SK-N-SH (cell line): ENCODE measurements around the gene TBCD. TPM values are rescaled to one million over a fixed set of nuclear protein-coding genes. Genes with fewer than 3 reads are reported as not detected.
"Not testable (repeated sequence)": the region's sequence is repeated elsewhere in the genome, so short reads cannot be mapped to it uniquely, and the experiment has no call there.

ENCODE experiments used
- CTCF ChIA-PET: fragments of 300-600, 350-600 bp; formaldehyde crosslinking; extraction: SDS; loops from one replicate; lab custom pipeline; 2021; lab: Yijun Ruan, JAX
- POLR2A ChIA-PET: fragments of 350-600 bp; sonication (Branson Sonifier 250); formaldehyde crosslinking; extraction: SDS; loops from one replicate; lab custom pipeline; 2020; ENCODE audit warnings: antibody characterized with exemption, inconsistent platforms; lab: Yijun Ruan, JAX
- DNase-seq: peaks from one replicate; pipeline ENCODE4 v3.0.0; 2012
- H2AFZ ChIP-seq: fragments of 200-600 bp; sonication (generic); 2 replicates; pipeline ENCODE4 v1.8.1; 2016; ENCODE audit warnings: antibody characterized with exemption, mild to moderate bottlenecking, low read depth
- H3F3A ChIP-seq: fragments of 200-600 bp; sonication (generic); replicated peaks from 2 replicates; pipeline ENCODE3; 2016; ENCODE audit warnings: antibody characterized with exemption, mild to moderate bottlenecking; ENCODE audit not compliant: insufficient read depth
- H3K27ac ChIP-seq, 2 experiments: fragments of 200-500 bp in 1 of 2; fragments of 200-600 bp in 1 of 2; sonication (Bioruptor generic) in 1 of 2; sonication (generic), shearing (Covaris generic) in 1 of 2; 2 replicates each; pipeline versions ENCODE4 v1.5.1 to v1.6.1; 2014 to 2016; ENCODE audit warnings: low read depth in 2 of 2, inconsistent platforms in 1 of 2, low read length in 1 of 2, mild to moderate bottlenecking in 1 of 2, mixed read lengths in 1 of 2
- H3K27me3 ChIP-seq: fragments of 200-600 bp; sonication (generic), shearing (Covaris generic); 2 replicates; pipeline ENCODE4 v1.6.1; 2016; ENCODE audit warnings: mixed run types; ENCODE audit not compliant: insufficient read depth
- H3K36me3 ChIP-seq, 2 experiments: fragments of 200-500 bp in 1 of 2; fragments of 200-600 bp in 1 of 2; sonication (Bioruptor generic) in 1 of 2; sonication (generic) in 1 of 2; replicated peaks in 1 of 2; 2 replicates each; pipeline versions ENCODE3 to v1.5.1; 2014 to 2016; ENCODE audit warnings: low read length in 1 of 2, mild to moderate bottlenecking in 1 of 2; ENCODE audit not compliant: insufficient read depth in 2 of 2, control insufficient read depth in 1 of 2
- H3K4me1 ChIP-seq, 2 experiments: fragments of 200-500 bp in 1 of 2; fragments of 200-600 bp in 1 of 2; sonication (Bioruptor generic) in 1 of 2; sonication (generic), shearing (Covaris generic) in 1 of 2; 2 replicates each; pipeline versions ENCODE4 v1.5.1 to v1.6.1; 2014 to 2016; ENCODE audit warnings: low read depth in 1 of 2, low read length in 1 of 2, mixed run types in 1 of 2; ENCODE audit not compliant: insufficient read depth in 2 of 2, control insufficient read depth in 1 of 2
- H3K4me2 ChIP-seq: fragments of 200-600 bp; sonication (generic), shearing (Covaris generic); 2 replicates; pipeline ENCODE4 v1.6.1; 2017; ENCODE audit warnings: mixed run types
- H3K4me3 ChIP-seq, 2 experiments: fragments of 200-500 bp in 1 of 2; fragments of 200-600 bp in 1 of 2; sonication (Bioruptor generic) in 1 of 2; sonication (generic), shearing (Covaris generic) in 1 of 2; 2 replicates each; pipeline versions ENCODE4 v1.5.1 to v1.8.1; 2014 to 2016; ENCODE audit warnings: low read depth in 2 of 2, inconsistent platforms in 1 of 2, low read length in 1 of 2, mild to moderate bottlenecking in 1 of 2, mixed read lengths in 1 of 2, moderate library complexity in 1 of 2
- H3K79me2 ChIP-seq: fragments of 200-600 bp; sonication (generic); 2 replicates; pipeline ENCODE4 v1.8.1; 2017; ENCODE audit warnings: mild to moderate bottlenecking; ENCODE audit not compliant: insufficient read depth
- H3K9ac ChIP-seq: fragments of 200-600 bp; sonication (generic); 2 replicates; pipeline ENCODE4 v1.6.1; 2017; ENCODE audit warnings: mixed run types
- H3K9me2 ChIP-seq: fragments of 200-600 bp; sonication (generic); 2 replicates; pipeline ENCODE4 v1.6.1; 2017; ENCODE audit warnings: mixed run types
- H3K9me3 ChIP-seq: fragments of 200-600 bp; sonication (generic); 2 replicates; pipeline ENCODE4 v1.6.1; 2017; ENCODE audit warnings: mixed run types, mild to moderate bottlenecking, moderate library complexity
- H4K20me1 ChIP-seq: fragments of 200-600 bp; sonication (generic); 2 replicates; pipeline ENCODE4 v1.6.1; 2017; ENCODE audit warnings: mild to moderate bottlenecking, mixed run types; ENCODE audit not compliant: insufficient read depth
- EP300 ChIP-seq, 2 experiments: IDR thresholded peaks; 2 replicates each; pipeline versions ENCODE4 v1.4.0 to v1.6.1; 2012; ENCODE audit warnings: borderline replicate concordance in 1 of 2, low read depth in 1 of 2, low read length in 1 of 2
- JUND ChIP-seq: IDR thresholded peaks from 2 replicates; pipeline ENCODE4 v1.4.0; 2012
- MEF2A ChIP-seq: IDR thresholded peaks from 2 replicates; pipeline ENCODE4 v1.4.0; 2012; ENCODE audit warnings: low read depth, borderline replicate concordance
- POLR2AphosphoS5 ChIP-seq: IDR thresholded peaks from 2 replicates; pipeline ENCODE4 v1.6.1; 2012; ENCODE audit warnings: low read depth, low read length
- RCOR1 ChIP-seq: fragments of 150-350 bp; IDR thresholded peaks from 2 replicates; pipeline ENCODE4 v1.6.1; 2017; ENCODE audit warnings: antibody characterized with exemption, low read length
- WGBS: methylation state at CpG from one replicate; pipeline ENCODE4 v1.1.6; 2017; ENCODE audit warnings: low lambda C conversion rate; 5-methylcytosine and 5-hydroxymethylcytosine counted together
- polyA plus RNA-seq, 3 experiments: library from polyadenylated mRNA; depleted of rRNA; stranded (reverse); fragments of >200 nt; gene quantifications; 2 replicates each; pipeline ENCODE4 v1.2.3, GENCODE V29; 2012
- TF ChIP-seq, protein P1 (sequence below): IDR thresholded peaks from 2 replicates; pipeline ENCODE4; 2012
- TF ChIP-seq, protein P2 (sequence below): fragments of 150-350 bp; IDR thresholded peaks from 2 replicates; pipeline ENCODE4 v1.6.1; 2016; ENCODE audit warnings: mild to moderate bottlenecking, low read depth, low read length

The TBCD gene
- polyA plus RNA-seq, 1 of the 3 experiments (the other 2 are of a cell fraction) = 107 TPM

DNA sequence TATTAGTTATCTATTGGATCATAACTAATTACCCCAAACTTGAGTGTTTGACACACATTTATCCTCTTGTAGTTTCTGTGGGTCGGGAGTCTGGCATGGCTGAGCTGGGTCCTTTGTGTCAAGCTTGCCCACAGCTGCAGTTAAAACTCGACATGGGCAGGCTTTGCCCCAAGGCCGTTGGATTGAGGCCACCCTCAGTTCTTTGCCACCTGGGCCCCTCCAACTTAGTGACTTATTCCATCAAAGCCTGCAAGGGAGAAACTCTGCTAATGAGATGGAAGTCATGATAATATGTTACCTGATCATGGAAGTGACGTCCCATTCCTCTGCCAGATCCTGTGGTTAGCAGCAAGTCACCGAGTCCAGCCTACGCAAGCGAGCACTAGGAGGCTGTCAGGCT is 17.2 kb downstream of the TBCD start:
- Histone ChIP-seq H3F3A (no peaks in the 10 kb centered on the region), H3K4me2 (no peak overlapping the region), H3K27me3 (no peaks in the 10 kb centered on the region), H4K20me1 (no peaks in the 10 kb centered on the region), H3K36me3 (peaks cover 42 to 47% of the 10 kb centered on the region in 2 experiments), H2AFZ (no peak overlapping the region), H3K9me3 (no peaks in the 10 kb centered on the region), H3K4me1 (no peaks in the 10 kb centered on the region), H3K4me3 (no peak overlapping the region), H3K27ac (no peak overlapping the region), H3K9ac (no peak overlapping the region), H3K9me2 (no peaks in the 10 kb centered on the region), H3K79me2 (peaks cover 4% of the 10 kb centered on the region; the same call in 1 of the 2 replicates)
- peak; percentile 8 for DNase-seq
- 91% methylated on average over 7 of the region's 7 CpGs for WGBS
- TF ChIP-seq MEF2A (no peak), POLR2AphosphoS5 (no peak), EP300 (IDR thresholded peaks at IDR 0.05; ENCODE audit: borderline replicate concordance in 1 of 2, low read depth in 1 of 2, low read length in 1 of 2) (no peak), JUND (no peak), RCOR1 (no peak)
- TF ChIP-seq, protein P1, sequence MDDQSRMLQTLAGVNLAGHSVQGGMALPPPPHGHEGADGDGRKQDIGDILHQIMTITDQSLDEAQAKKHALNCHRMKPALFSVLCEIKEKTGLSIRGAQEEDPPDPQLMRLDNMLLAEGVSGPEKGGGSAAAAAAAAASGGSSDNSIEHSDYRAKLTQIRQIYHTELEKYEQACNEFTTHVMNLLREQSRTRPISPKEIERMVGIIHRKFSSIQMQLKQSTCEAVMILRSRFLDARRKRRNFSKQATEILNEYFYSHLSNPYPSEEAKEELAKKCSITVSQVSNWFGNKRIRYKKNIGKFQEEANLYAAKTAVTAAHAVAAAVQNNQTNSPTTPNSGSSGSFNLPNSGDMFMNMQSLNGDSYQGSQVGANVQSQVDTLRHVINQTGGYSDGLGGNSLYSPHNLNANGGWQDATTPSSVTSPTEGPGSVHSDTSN = no peak
- ChIA-PET POLR2A (no interaction called here), CTCF (interaction anchor here (1.0 to 2.1 kb wide), 5 partner anchors 10 to 333 kb away, joined by 3 to 8 read pairs (median 3); no protein-coding TSS in a partner anchor)

- H3K27me3 ChIP-seq = no peaks in the 10 kb centered on the region
- no peaks in the 10 kb centered on the region; the same call in 1 of the 2 replicates for H4K20me1 ChIP-seq
- WGBS = 96% methylated on average over 3 of the region's 3 CpGs
- H3K79me2 ChIP-seq = no peaks in the 10 kb centered on the region
- H3K4me3 ChIP-seq = no peak overlapping the region
- CTCF ChIA-PET = interaction anchor here (2.1 kb wide), 1 partner anchor 9 kb away, joined by 11 read pairs; no protein-coding TSS in a partner anchor
- no peak overlapping the region for H3K4me2 ChIP-seq
- no peaks in the 10 kb centered on the region for H3K4me1 ChIP-seq
- H3K9ac ChIP-seq = no peak overlapping the region
- no peak overlapping the region for H3K27ac ChIP-seq
- H3F3A ChIP-seq = no peaks in the 10 kb centered on the region
- no peak for DNase-seq
- POLR2A ChIA-PET = no interaction called here
- peaks cover 40 to 46% of the 10 kb centered on the region in 2 experiments for H3K36me3 ChIP-seq
- TF ChIP-seq, protein P2, sequence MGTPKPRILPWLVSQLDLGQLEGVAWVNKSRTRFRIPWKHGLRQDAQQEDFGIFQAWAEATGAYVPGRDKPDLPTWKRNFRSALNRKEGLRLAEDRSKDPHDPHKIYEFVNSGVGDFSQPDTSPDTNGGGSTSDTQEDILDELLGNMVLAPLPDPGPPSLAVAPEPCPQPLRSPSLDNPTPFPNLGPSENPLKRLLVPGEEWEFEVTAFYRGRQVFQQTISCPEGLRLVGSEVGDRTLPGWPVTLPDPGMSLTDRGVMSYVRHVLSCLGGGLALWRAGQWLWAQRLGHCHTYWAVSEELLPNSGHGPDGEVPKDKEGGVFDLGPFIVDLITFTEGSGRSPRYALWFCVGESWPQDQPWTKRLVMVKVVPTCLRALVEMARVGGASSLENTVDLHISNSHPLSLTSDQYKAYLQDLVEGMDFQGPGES = no peak
- no peak overlapping the region for H2AFZ ChIP-seq
- no peaks in the 10 kb centered on the region for H3K9me2 ChIP-seq
- no peaks in the 10 kb centered on the region for H3K9me3 ChIP-seq
These were observed 20.2 kb downstream of the TBCD start for GRCh38 chr17:82772026-82772425.

GRCh38 chr17:82774456-82774855 is 22.6 kb downstream of the TBCD start:
- peak; percentile 32 for DNase-seq
- H3F3A ChIP-seq, H3K27me3 ChIP-seq, H3K9me2 ChIP-seq, H3K4me3 ChIP-seq, H3K9ac ChIP-seq, H3K4me2 ChIP-seq, H4K20me1 ChIP-seq, POLR2A ChIA-PET, H3K27ac ChIP-seq, H3K9me3 ChIP-seq, H3K4me1 ChIP-seq, H3K79me2 ChIP-seq, H2AFZ ChIP-seq: not testable (repeated sequence)
- CTCF ChIA-PET = interaction anchor here (0.6 to 2.6 kb wide), 25 partner anchors 10 to 443 kb away, joined by 3 to 33 read pairs (median 4); partner anchors contain the start of gene ZNF750
- WGBS = 85% methylated on average over 19 of the region's 19 CpGs
- H3K36me3 ChIP-seq = peaks cover 27 to 31% of the 10 kb centered on the region in 2 experiments
